IMR-90 (cell line): ENCODE results near the gene ORAI3. TPM values are rescaled to one million over a fixed set of nuclear protein-coding genes. Genes with fewer than 3 reads are reported as not detected.

Experiments
- ATAC-seq: fragments of 200-7000 bp; cut with Tn5 transposase; 2 replicates; pipeline ENCODE4 v1.9.1; 2020; ENCODE audit warnings: low read depth, mild to moderate bottlenecking, moderate library complexity
- BruUV-seq: library from RNA; stranded (reverse); fragments of 400-500 nt; replicated peaks from 2 replicates; lab custom pipeline; 2021; lab: Mats Ljungman, UMichigan
- CTCF ChIA-PET: fragments of 300-600 bp; formaldehyde crosslinking; extraction: SDS; loops from one replicate; lab custom pipeline; 2021; ENCODE audit warnings: antibody characterized with exemption; lab: Yijun Ruan, JAX
- POLR2A ChIA-PET: fragments of 300-600 bp; sonication (Branson Sonifier 250); formaldehyde crosslinking; loops from one replicate; lab custom pipeline; 2022; ENCODE audit warnings: antibody characterized with exemption; ENCODE audit not compliant: unreplicated experiment; lab: Charles Lee
- DNase-seq: peaks from one replicate; pipeline ENCODE4 v3.0.0; 2013
- H2AFZ ChIP-seq: replicated peaks from 2 replicates; pipeline ENCODE3; 2013; ENCODE audit warnings: low read length, mild to moderate bottlenecking; ENCODE audit not compliant: poor library complexity
- H2AK5ac ChIP-seq: 2 replicates; pipeline ENCODE4 v1.6.1; 2013; ENCODE audit warnings: low read depth, low read length, inconsistent platforms
- H2AK9ac ChIP-seq: replicated peaks from 2 replicates; pipeline ENCODE3; 2013; ENCODE audit warnings: mild to moderate bottlenecking, low read depth, low read length, moderate library complexity; ENCODE audit not compliant: poor library complexity
- H2BK120ac ChIP-seq: 2 replicates; pipeline ENCODE4 v1.6.1; 2013; ENCODE audit warnings: low read depth, low read length, inconsistent platforms
- H2BK15ac ChIP-seq: 3 replicates; pipeline ENCODE4 v1.6.1; 2013; ENCODE audit warnings: low read depth, low read length, inconsistent platforms
- H2BK20ac ChIP-seq: 2 replicates; pipeline ENCODE4 v1.6.1; 2013; ENCODE audit warnings: low read depth, mild to moderate bottlenecking, inconsistent platforms, low read length, moderate library complexity
- H2BK5ac ChIP-seq: 2 replicates; pipeline ENCODE4 v1.6.1; 2013; ENCODE audit warnings: mild to moderate bottlenecking, low read depth, low read length, inconsistent platforms; ENCODE audit not compliant: poor library complexity, severe bottlenecking
- H3K14ac ChIP-seq: replicated peaks from 2 replicates; pipeline ENCODE4 v1.6.1; 2013; ENCODE audit warnings: low read depth, low read length, inconsistent platforms
- H3K18ac ChIP-seq: 2 replicates; pipeline ENCODE4 v1.6.1; 2013; ENCODE audit warnings: low read depth, low read length, control low read depth
- H3K23ac ChIP-seq: 2 replicates; pipeline ENCODE4 v1.6.1; 2013; ENCODE audit warnings: low read depth, low read length, inconsistent platforms
- H3K27ac ChIP-seq: 2 replicates; pipeline ENCODE4 v1.5.1; 2013; ENCODE audit warnings: mild to moderate bottlenecking, control low read depth, low read length; ENCODE audit not compliant: insufficient read depth
- H3K27me3 ChIP-seq: 2 replicates; pipeline ENCODE4 v1.6.1; 2013; ENCODE audit warnings: low read length; ENCODE audit not compliant: control insufficient read depth, insufficient read depth
- H3K36me3 ChIP-seq: 2 replicates; pipeline ENCODE4 v1.6.1; 2013; ENCODE audit warnings: low read length, mixed read lengths; ENCODE audit not compliant: control insufficient read depth, insufficient read depth
- H3K4ac ChIP-seq: 2 replicates; pipeline ENCODE4 v1.6.1; 2013; ENCODE audit warnings: low read depth, low read length, inconsistent platforms
- H3K4me1 ChIP-seq: 2 replicates; pipeline ENCODE4 v1.6.1; 2013; ENCODE audit warnings: low read length, mixed read lengths; ENCODE audit not compliant: control insufficient read depth, insufficient read depth
- H3K4me2 ChIP-seq: 2 replicates; pipeline ENCODE4 v1.6.1; 2013; ENCODE audit warnings: low read depth, mild to moderate bottlenecking, control low read depth, low read length, moderate library complexity
- H3K4me3 ChIP-seq: 2 replicates; pipeline ENCODE4 v1.5.1; 2013; ENCODE audit warnings: low read depth, mild to moderate bottlenecking, control low read depth, low read length, moderate library complexity; ENCODE audit not compliant: insufficient read depth
- H3K56ac ChIP-seq: 2 replicates; pipeline ENCODE4 v1.6.1; 2013; ENCODE audit warnings: low read length, inconsistent platforms; ENCODE audit not compliant: insufficient read depth; ENCODE audit errors: extremely low read depth
- H3K79me1 ChIP-seq, 2 experiments: 2 replicates each; pipeline ENCODE4 v1.6.1; 2013; ENCODE audit warnings: low read length in 2 of 2, inconsistent platforms in 1 of 2, low read depth in 1 of 2
- H3K9ac ChIP-seq: 2 replicates; pipeline ENCODE4 v1.6.1; 2013; ENCODE audit warnings: low read depth, low read length, control low read depth
- H3K9me1 ChIP-seq: 2 replicates; pipeline ENCODE4 v1.6.1; 2013; ENCODE audit warnings: low read length, inconsistent platforms; ENCODE audit not compliant: insufficient read depth
- H3K9me3 ChIP-seq: 2 replicates; pipeline ENCODE4 v1.6.1; 2013; ENCODE audit warnings: low read length; ENCODE audit not compliant: control insufficient read depth, insufficient read depth
- H4K20me1 ChIP-seq: 2 replicates; pipeline ENCODE4 v1.6.1; 2013; ENCODE audit warnings: low read length, inconsistent platforms; ENCODE audit not compliant: insufficient read depth
- H4K5ac ChIP-seq: 2 replicates; pipeline ENCODE4 v1.6.1; 2013; ENCODE audit warnings: mild to moderate bottlenecking, low read depth, low read length, control low read depth
- H4K8ac ChIP-seq, 2 experiments: 2 replicates each; pipeline ENCODE4 v1.6.1; 2013; ENCODE audit warnings: low read depth in 2 of 2, low read length in 2 of 2, control low read depth in 1 of 2, inconsistent platforms in 1 of 2
- H4K91ac ChIP-seq: 2 replicates; pipeline ENCODE4 v1.6.1; 2013; ENCODE audit warnings: low read depth, low read length, inconsistent platforms; ENCODE audit not compliant: insufficient read depth
- CTCF ChIP-seq: conservative IDR thresholded peaks from 2 replicates; pipeline ENCODE4 v1.5.1; 2012; ENCODE audit warnings: mild to moderate bottlenecking, low read depth, low read length, improper control_type of control experiment
- ELK1 ChIP-seq: fragments of 150-350 bp; IDR thresholded peaks from 2 replicates; pipeline ENCODE4 v1.6.1; 2016; ENCODE audit warnings: low read depth, mild to moderate bottlenecking, low read length, moderate library complexity, borderline replicate concordance
- FOS ChIP-seq: fragments of 150-350 bp; IDR thresholded peaks from 2 replicates; pipeline ENCODE4 v1.6.1; 2016; ENCODE audit warnings: low read depth, low read length
- MAFK ChIP-seq: IDR thresholded peaks from 2 replicates; pipeline ENCODE4 v1.6.1; 2012; ENCODE audit warnings: low read depth, low read length, improper control_type of control experiment
- MXI1 ChIP-seq: IDR thresholded peaks from 2 replicates; pipeline ENCODE4 v1.6.1; 2012; ENCODE audit warnings: low read depth, mild to moderate bottlenecking, low read length, moderate library complexity, borderline replicate concordance
- WGBS, 2 experiments: methylation state at CpG; one replicate each; pipeline versions ENCODE4 v1.1.5 to v1.1.7; 2013; ENCODE audit warnings: missing lambda C conversion rate in 2 of 2; ENCODE audit not compliant: insufficient read length in 1 of 2; ENCODE audit errors: extremely low coverage in 2 of 2; 5-methylcytosine and 5-hydroxymethylcytosine counted together
- dilution Hi-C: fragments of 300-500 bp; cut with HindIII; formaldehyde crosslinking; loops from one replicate; pipeline ENCODE4 v1.14.3; 2018; ENCODE audit warnings: low sequenced_read_pairs; ENCODE audit not compliant: unreplicated experiment
- in situ Hi-C: fragments of 300-500 bp; cut with MboI; formaldehyde crosslinking; loops from 3 replicates; pipeline ENCODE4 v1.14.3; 2019; ENCODE audit warnings: low sequenced_read_pairs, inconsistent platforms, mixed read lengths
- intact Hi-C: fragments of 100-400 bp; cut with micrococcal nuclease; formaldehyde crosslinking; loops from 2 replicates; pipeline ENCODE4 v1.10.0; 2022
- polyA plus RNA-seq, 3 experiments: library from polyadenylated mRNA; depleted of rRNA; stranded (reverse); fragments of >200 nt; gene quantifications; 2 replicates each; pipeline ENCODE4 v1.2.3, GENCODE V29; 2012; ENCODE audit warnings: low replicate concordance in 1 of 3
- total RNA-seq: library from RNA; depleted of rRNA; stranded (reverse); fragments of >200 nt; gene quantifications from 2 replicates; pipeline ENCODE4 v1.2.3, GENCODE V29; 2012

Gene ORAI3
- total and polyA plus RNA-seq, 2 of the 4 experiments (the other 2 are of a cell fraction), result 6.8 to 16.9 TPM

- no peak overlapping the region for H3K14ac ChIP-seq
- no peak overlapping the region for H2AFZ ChIP-seq
- H3K23ac ChIP-seq, result no peak overlapping the region
- TF ChIP-seq ELK1, result no peak
- no peak for TF ChIP-seq FOS
- TF ChIP-seq MAFK, result no peak
- TF ChIP-seq MXI1, result no peak
- no peak for TF ChIP-seq CTCF
- H4K91ac ChIP-seq, result no peak overlapping the region
- ATAC-seq (no peak), DNase-seq (no peak)
- no peaks in the 10 kb centered on the region for H3K9me3 ChIP-seq
- intact Hi-C loops, result no loop called here
- no peaks in the 10 kb centered on the region for H3K9me1 ChIP-seq
- no peak overlapping the region for H3K4me3 ChIP-seq
- dilution Hi-C loops, result no loop called here
- no peak overlapping the region for H4K8ac ChIP-seq
- peaks cover 26% of the 10 kb centered on the region for H3K36me3 ChIP-seq
- H3K4me2 ChIP-seq, result no peak overlapping the region
- in situ Hi-C loops, result no loop called here
- no peak overlapping the region for H3K18ac ChIP-seq
- no peak overlapping the region for H4K5ac ChIP-seq
- H3K4ac ChIP-seq, result no peak overlapping the region
- peaks cover 4 to 49% of the 10 kb centered on the region in 2 experiments; a peak in 2 of 4 replicates for H3K79me1 ChIP-seq
- no peak overlapping the region for H3K27ac ChIP-seq
- WGBS, 2 experiments, result 93% methylated on average over 20 of the region's 26 CpGs; no CpG with 5 or more reads in 1 of the 2 experiments
- no peak overlapping the region for H2BK120ac ChIP-seq
- no peak overlapping the region for H2AK5ac ChIP-seq
- ChIA-PET POLR2A (no interaction called here), CTCF (interaction anchor here (0.9 to 1.5 kb wide), 2 partner anchors 9 to 16 kb away, joined by 3 to 4 read pairs; no protein-coding TSS in a partner anchor)
- no peak overlapping the region for H3K56ac ChIP-seq
- no TSS peak for BruUV-seq
- peaks cover 4% of the 10 kb centered on the region; the same call in 1 of the 2 replicates for H4K20me1 ChIP-seq
- H2BK20ac ChIP-seq, result no peak overlapping the region
- no peaks in the 10 kb centered on the region for H3K27me3 ChIP-seq
- peaks cover 2% of the 10 kb centered on the region; the same call in 1 of the 2 replicates for H3K4me1 ChIP-seq
- no peak overlapping the region for H3K9ac ChIP-seq
- H2BK15ac ChIP-seq, result no peak overlapping the region
- H2AK9ac ChIP-seq, result peak overlapping the region; percentile 3
- H2BK5ac ChIP-seq, result no peak overlapping the region
Measured at GRCh38 chr16:30925632-30925987, 23.3 kb upstream of the ORAI3 start.
